Neural progenitor cell (in vitro differentiated cells): ENCODE measurements around the gene SSNA1. TPM values are rescaled to one million over a fixed set of nuclear protein-coding genes. Genes with fewer than 3 reads are reported as not detected.

Source experiments
- DNase-seq: peaks from one replicate; pipeline ENCODE4 v3.0.0-alpha.2; 2016; ENCODE audit warnings: low spot score
- H2AFZ ChIP-seq: fragments of 200-600 bp; sonication (generic); replicated peaks from 2 replicates; pipeline ENCODE4 v1.6.1; 2016; ENCODE audit warnings: antibody characterized with exemption
- H3F3A ChIP-seq: fragments of 200-600 bp; sonication (generic); 2 replicates; pipeline ENCODE4 v1.6.1; 2016; ENCODE audit warnings: antibody characterized with exemption, low read depth
- H3K27ac ChIP-seq: fragments of 200-600 bp; sonication (generic); 2 replicates; pipeline ENCODE4 v1.5.1; 2016; ENCODE audit warnings: mild to moderate bottlenecking
- H3K27me3 ChIP-seq: fragments of 200-600 bp; sonication (generic); 2 replicates; pipeline ENCODE4 v1.6.1; 2016; ENCODE audit warnings: mild to moderate bottlenecking, moderate library complexity
- H3K36me3 ChIP-seq: fragments of 200-600 bp; sonication (generic); 2 replicates; pipeline ENCODE4 v1.5.1; 2016
- H3K4me1 ChIP-seq: fragments of 200-600 bp; sonication (generic); 2 replicates; pipeline ENCODE4 v1.6.1; 2016; ENCODE audit warnings: mixed run types
- H3K4me2 ChIP-seq: fragments of 200-600 bp; sonication (generic); 2 replicates; pipeline ENCODE4 v1.6.1; 2016
- H3K4me3 ChIP-seq: fragments of 200-600 bp; sonication (generic); 2 replicates; pipeline ENCODE4 v1.5.1; 2016
- H3K79me2 ChIP-seq: fragments of 200-600 bp; sonication (generic); 2 replicates; pipeline ENCODE4 v1.6.1; 2016; ENCODE audit warnings: low read depth
- H3K9ac ChIP-seq: fragments of 200-600 bp; sonication (generic); 2 replicates; pipeline ENCODE4 v1.6.1; 2016
- H3K9me3 ChIP-seq: fragments of 200-600 bp; sonication (generic); 2 replicates; pipeline ENCODE4 v1.5.1; 2016; ENCODE audit warnings: low read depth
- H4K20me1 ChIP-seq: fragments of 200-600 bp; sonication (generic); 2 replicates; pipeline ENCODE4 v1.6.1; 2016; ENCODE audit warnings: low read depth
- H3K27ac Mint-ChIP-seq: 3 replicates; pipeline ENCODE4 v1.8.0; 2021; ENCODE audit warnings: mixed read lengths
- H3K27me3 Mint-ChIP-seq: 2 replicates; pipeline ENCODE4 v1.8.0; 2022; ENCODE audit warnings: low read depth, mild to moderate bottlenecking, inconsistent platforms, moderate library complexity, mixed read lengths; ENCODE audit not compliant: insufficient read depth
- H3K36me3 Mint-ChIP-seq: 3 replicates; pipeline ENCODE4 v1.8.0; 2021; ENCODE audit warnings: mixed read lengths
- H3K4me1 Mint-ChIP-seq: 3 replicates; pipeline ENCODE4 v1.8.0; 2021; ENCODE audit warnings: mixed read lengths
- H3K4me3 Mint-ChIP-seq: 3 replicates; pipeline ENCODE4 v1.8.0; 2021; ENCODE audit warnings: mild to moderate bottlenecking, moderate library complexity, mixed read lengths
- H3K9me3 Mint-ChIP-seq: 3 replicates; pipeline ENCODE4 v1.8.0; 2020; ENCODE audit warnings: mixed read lengths
- EZH2 ChIP-seq: fragments of 200-600 bp; sonication (generic); IDR thresholded peaks from 2 replicates; pipeline ENCODE4 v1.6.1; 2017; ENCODE audit warnings: antibody characterized with exemption, mild to moderate bottlenecking, moderate library complexity
- EZH2phosphoT487 ChIP-seq: fragments of 200-600 bp; sonication (generic); IDR thresholded peaks from 2 replicates; pipeline ENCODE4 v1.6.1; 2017; ENCODE audit warnings: antibody characterized with exemption
- total RNA-seq: library from RNA; depleted of rRNA; stranded (reverse); fragments of >200 nt; gene quantifications from 2 replicates; pipeline ENCODE4 v1.2.3, GENCODE V29; 2015; ENCODE audit warnings: low replicate concordance
- TF ChIP-seq, protein P1 (sequence below): fragments of 200-600 bp; sonication (generic); IDR thresholded peaks from 2 replicates; pipeline ENCODE4 v1.5.1; 2017; ENCODE audit warnings: antibody characterized with exemption, mild to moderate bottlenecking

The SSNA1 gene
- total RNA-seq, 1 donor from 2014 or later, result 27.9 TPM

DNA sequence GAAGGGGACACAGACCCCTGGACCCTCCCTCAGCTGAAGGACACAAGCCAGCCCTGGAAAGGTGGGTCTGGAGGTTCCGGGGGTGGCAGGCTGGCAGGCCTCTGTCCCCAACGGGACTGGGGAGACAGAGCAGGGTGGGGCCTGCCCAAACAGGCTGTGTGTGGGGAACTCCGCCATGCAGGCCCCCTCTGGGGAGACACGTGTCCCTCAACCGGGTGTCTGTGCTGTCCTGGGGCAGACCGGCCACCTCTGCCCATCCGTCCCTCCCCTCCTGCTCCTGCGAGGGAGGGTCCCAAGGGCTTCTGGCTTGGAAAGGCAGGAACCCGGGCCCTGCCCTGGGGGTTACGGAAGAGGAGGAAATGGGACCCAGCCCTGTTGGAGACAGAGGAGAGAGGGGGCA, 43.6 kb downstream of the SSNA1 start:
- TF ChIP-seq EZH2phosphoT487, result no peak
- TF ChIP-seq EZH2, result no peak
- TF ChIP-seq, protein P1, sequence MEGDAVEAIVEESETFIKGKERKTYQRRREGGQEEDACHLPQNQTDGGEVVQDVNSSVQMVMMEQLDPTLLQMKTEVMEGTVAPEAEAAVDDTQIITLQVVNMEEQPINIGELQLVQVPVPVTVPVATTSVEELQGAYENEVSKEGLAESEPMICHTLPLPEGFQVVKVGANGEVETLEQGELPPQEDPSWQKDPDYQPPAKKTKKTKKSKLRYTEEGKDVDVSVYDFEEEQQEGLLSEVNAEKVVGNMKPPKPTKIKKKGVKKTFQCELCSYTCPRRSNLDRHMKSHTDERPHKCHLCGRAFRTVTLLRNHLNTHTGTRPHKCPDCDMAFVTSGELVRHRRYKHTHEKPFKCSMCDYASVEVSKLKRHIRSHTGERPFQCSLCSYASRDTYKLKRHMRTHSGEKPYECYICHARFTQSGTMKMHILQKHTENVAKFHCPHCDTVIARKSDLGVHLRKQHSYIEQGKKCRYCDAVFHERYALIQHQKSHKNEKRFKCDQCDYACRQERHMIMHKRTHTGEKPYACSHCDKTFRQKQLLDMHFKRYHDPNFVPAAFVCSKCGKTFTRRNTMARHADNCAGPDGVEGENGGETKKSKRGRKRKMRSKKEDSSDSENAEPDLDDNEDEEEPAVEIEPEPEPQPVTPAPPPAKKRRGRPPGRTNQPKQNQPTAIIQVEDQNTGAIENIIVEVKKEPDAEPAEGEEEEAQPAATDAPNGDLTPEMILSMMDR, result no peak
- Histone ChIP-seq H3K36me3 (no peaks in the 10 kb centered on the region), H3K79me2 (no peaks in the 10 kb centered on the region), H3K4me1 (peaks cover 6% of the 10 kb centered on the region), H3F3A (no peaks in the 10 kb centered on the region), H2AFZ (no peak overlapping the region), H3K27me3 (no peaks in the 10 kb centered on the region), H3K9ac (no peak overlapping the region), H3K4me3 (no peak overlapping the region), H3K9me3 (no peaks in the 10 kb centered on the region), H4K20me1 (peaks cover 11% of the 10 kb centered on the region), H3K4me2 (no peak overlapping the region), H3K27ac (no peak overlapping the region)
- H3K27ac Mint-ChIP-seq, result no peak overlapping the region
- H3K27me3 Mint-ChIP-seq, result peaks cover 6% of the 10 kb centered on the region
- DNase-seq, result no peak
- no peaks in the 10 kb centered on the region for H3K36me3 Mint-ChIP-seq
- peaks cover 3% of the 10 kb centered on the region for H3K4me1 Mint-ChIP-seq
- no peak overlapping the region for H3K4me3 Mint-ChIP-seq
- no peaks in the 10 kb centered on the region for H3K9me3 Mint-ChIP-seq

DNA sequence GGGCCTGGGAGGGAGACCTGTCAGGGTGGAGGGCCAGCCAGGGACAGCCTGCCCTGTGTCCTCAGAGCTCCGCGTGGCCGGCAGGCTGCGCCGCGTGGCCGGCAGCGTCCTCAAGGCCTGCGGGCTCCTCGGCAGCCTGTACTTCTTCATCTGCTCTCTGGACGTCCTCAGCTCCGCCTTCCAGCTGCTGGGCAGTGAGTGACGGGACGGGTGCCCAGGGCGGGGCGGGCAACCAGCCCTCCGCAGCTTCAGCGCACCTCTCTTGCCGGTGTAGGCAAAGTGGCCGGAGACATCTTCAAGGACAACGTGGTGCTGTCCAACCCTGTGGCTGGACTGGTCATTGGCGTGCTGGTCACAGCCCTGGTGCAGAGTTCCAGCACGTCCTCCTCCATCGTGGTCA, 44.0 kb downstream of the SSNA1 start:
- Mint-ChIP-seq H3K27me3 (peaks cover 4% of the 10 kb centered on the region), H3K36me3 (no peaks in the 10 kb centered on the region), H3K27ac (no peak overlapping the region), H3K4me1 (peaks cover 2% of the 10 kb centered on the region), H3K9me3 (no peaks in the 10 kb centered on the region), H3K4me3 (no peak overlapping the region)
- H3K79me2 ChIP-seq, result no peaks in the 10 kb centered on the region
- H3K9me3 ChIP-seq, result no peaks in the 10 kb centered on the region
- no peaks in the 10 kb centered on the region for H3K36me3 ChIP-seq
- H3K4me3 ChIP-seq, result no peak overlapping the region
- H3F3A ChIP-seq, result no peaks in the 10 kb centered on the region
- no peak overlapping the region for H3K9ac ChIP-seq
- peaks cover 15% of the 10 kb centered on the region for H4K20me1 ChIP-seq
- no peaks in the 10 kb centered on the region for H3K27me3 ChIP-seq
- no peak overlapping the region for H3K27ac ChIP-seq
- peaks cover 8% of the 10 kb centered on the region for H3K4me1 ChIP-seq
- no peak for DNase-seq
- no peak overlapping the region for H3K4me2 ChIP-seq
- no peak for TF ChIP-seq EZH2
- TF ChIP-seq EZH2phosphoT487, result no peak
- TF ChIP-seq, protein P1, result no peak
- H2AFZ ChIP-seq, result no peak overlapping the region

DNA sequence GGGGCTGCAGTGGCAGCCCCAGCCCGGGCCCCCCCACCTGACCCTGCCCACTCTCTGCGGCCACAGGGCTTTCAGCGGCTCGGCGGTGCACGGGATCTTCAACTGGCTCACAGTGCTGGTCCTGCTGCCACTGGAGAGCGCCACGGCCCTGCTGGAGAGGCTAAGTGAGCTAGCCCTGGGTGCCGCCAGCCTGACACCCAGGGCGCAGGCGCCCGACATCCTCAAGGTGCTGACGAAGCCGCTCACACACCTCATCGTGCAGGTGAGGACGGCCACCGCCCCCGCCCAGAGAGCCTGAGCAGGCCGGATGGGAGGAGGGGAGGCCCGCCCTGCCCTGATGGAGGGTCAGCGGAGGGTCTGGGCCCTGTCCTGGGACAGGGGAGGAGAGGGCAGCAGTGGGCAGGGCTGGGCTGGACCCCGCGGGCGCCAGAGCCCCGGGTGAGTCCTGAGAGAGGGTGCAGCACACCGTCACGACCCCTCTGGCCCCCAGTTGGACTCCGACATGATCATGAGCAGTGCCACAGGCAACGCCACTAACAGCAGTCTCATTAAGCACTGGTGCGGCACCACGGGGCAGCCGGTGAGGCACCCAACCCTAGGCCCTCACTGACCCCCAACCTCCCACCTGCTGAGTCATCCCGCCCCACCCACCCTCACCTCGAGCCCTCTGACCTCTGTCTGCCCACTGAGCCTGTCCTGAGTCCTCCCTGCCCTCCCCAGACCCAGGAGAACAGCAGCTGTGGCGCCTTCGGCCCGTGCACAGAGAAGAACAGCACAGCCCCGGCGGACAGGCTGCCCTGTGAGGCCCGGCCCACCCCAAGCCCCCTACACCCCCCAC, 44.9 kb downstream of the SSNA1 start:
- Histone ChIP-seq H3K9me3 (no peaks in the 10 kb centered on the region), H3K27me3 (no peaks in the 10 kb centered on the region), H3K79me2 (no peaks in the 10 kb centered on the region), H3K9ac (no peak overlapping the region), H3K4me3 (no peak overlapping the region), H4K20me1 (peaks cover 15% of the 10 kb centered on the region), H3K4me2 (no peak overlapping the region), H3F3A (peaks cover 4% of the 10 kb centered on the region), H3K4me1 (peaks cover 8% of the 10 kb centered on the region), H3K36me3 (no peaks in the 10 kb centered on the region), H3K27ac (no peak overlapping the region), H2AFZ (no peak overlapping the region)
- H3K4me1 Mint-ChIP-seq, result no peaks in the 10 kb centered on the region
- no peak overlapping the region for H3K4me3 Mint-ChIP-seq
- no peak overlapping the region for H3K27ac Mint-ChIP-seq
- no peak for DNase-seq
- no peaks in the 10 kb centered on the region for H3K9me3 Mint-ChIP-seq
- no peak for TF ChIP-seq EZH2phosphoT487
- TF ChIP-seq, protein P1, result no peak
- no peak for TF ChIP-seq EZH2
- no peaks in the 10 kb centered on the region for H3K36me3 Mint-ChIP-seq
- H3K27me3 Mint-ChIP-seq, result peaks cover 2% of the 10 kb centered on the region
